DMS114 treated with DMSO at 0.1 percent for 48 hours (cell line): Measurements from ENCODE around the gene GARIN5B.

Source experiments
- DNase-seq: peaks from one replicate; lab custom pipeline; 2025; ENCODE audit not compliant: unreplicated experiment; lab: John Stamatoyannopoulos, UW

Gene GARIN5B

DNA sequence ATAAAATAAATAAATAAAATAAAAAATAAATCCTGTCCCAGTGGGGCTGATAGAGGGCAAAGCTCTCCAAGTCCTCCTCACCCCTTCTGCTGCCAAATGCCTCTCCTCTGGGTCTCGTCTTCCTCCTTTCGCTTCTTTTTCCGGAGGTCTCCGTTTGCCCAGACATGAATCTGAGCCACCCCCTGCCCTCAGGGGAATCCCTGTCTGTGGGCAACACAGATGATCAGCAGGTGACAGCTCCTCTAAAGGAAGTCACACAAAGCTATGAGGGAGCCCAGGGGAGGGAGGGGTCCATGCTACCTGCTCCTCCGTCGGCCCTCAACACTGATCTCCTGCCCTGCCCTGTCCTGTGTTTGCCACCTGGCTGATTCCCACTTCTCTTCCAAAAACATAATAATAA, 38.4 kb downstream of the GARIN5B start:
- no peak for DNase-seq

GRCh38 chr19:55322204-55322885, 40.7 kb downstream of the GARIN5B start:
- DNase-seq, result no peak

GRCh38 chr19:55321466-55322137, 41.5 kb downstream of the GARIN5B start:
- no peak for DNase-seq

- DNase-seq, result no peak
Measured at GRCh38 chr19:55320844-55321419, 42.1 kb downstream of the GARIN5B start.

- peak; percentile 59 for DNase-seq
Measured at GRCh38 chr19:55319785-55320184, 43.3 kb downstream of the GARIN5B start.

- DNase-seq, result no peak
Measured at GRCh38 chr19:55316646-55317045, 46.4 kb downstream of the GARIN5B start.

GRCh38 chr19:55315956-55316525, 47.0 kb downstream of the GARIN5B start:
- no peak for DNase-seq

DNA sequence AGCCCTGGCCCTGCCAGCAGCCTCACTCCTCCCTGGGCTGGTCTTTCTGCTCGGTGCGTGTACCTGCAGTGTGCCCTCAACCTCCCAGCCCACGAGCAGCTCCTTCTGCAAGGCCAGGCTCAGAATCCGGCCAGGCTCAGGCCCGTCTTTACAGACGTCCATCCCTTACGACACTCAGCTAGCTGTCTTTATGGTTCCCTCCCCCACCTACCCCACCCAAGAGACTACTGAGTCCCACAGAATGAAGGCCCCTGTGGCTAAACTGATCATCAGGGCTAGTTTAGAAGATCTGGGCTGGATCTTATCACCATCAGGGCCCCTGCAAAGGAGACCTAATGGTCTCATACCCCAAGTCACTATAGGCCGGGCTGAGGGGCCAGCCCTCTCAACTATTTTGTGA, 48.7 kb downstream of the GARIN5B start:
- DNase-seq, result no peak

- no peak for DNase-seq
Measured at GRCh38 chr19:55312621-55313512, 50.2 kb downstream of the GARIN5B start.

DNA sequence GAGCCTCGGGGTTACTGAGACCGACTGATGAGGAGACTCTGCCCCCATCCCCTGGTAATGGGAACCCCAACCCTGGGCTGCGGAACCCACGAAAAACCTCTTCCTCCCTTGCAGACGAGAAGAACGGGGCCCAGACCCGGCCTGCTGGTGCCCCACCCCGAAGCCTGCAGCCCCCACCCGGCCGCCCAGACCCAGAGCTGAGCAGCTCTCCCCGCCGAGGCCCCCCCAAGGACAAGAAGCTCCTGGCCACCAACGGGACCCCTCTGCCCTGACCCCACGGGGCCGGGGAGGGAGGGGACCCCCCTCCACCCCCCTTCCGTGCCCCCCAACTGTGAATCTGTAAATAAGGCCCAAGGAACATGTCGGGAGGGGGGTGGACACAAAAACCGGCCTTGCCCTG, 51.3 kb downstream of the GARIN5B start:
- DNase-seq, result no peak

DNA sequence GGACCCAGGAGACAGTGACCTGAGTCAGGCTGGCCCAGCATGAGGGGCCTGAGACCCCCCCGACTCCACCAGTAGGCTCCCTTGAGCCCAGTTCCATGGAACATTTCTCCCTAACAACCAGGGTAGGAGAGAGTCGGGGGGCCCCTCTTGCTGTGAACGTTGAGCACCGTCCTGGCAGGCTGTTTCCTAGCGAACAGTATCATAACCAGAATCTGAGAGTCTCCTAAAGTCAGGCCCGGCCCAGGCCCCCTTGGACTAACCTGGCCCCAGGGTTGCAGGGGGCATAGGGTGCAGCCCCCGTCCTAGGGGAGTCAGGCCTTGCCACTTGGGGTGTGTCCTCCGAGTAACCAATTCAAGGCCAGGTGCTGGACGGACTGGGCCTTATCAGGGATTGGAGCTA, 51.7 kb downstream of the GARIN5B start:
- no peak for DNase-seq

DNA sequence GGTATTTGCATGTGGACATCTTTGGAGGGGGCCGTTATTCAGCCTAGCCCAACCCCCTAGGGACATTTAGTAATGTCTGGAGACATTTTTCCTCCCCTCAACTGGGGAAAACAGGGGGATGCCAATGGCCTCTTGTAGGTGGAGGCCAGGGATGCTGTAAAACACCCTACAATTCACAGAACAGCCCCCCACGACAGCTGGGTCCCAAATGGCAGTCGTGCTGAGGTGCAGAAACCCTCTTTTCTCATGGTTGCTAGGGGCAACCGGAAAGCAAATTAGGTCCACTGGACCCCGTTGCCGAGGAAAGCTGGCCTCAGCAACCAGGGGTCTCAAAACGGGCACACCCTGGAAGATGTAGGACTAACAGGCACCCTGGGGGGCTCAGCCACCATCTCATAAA, 52.6 kb downstream of the GARIN5B start:
- DNase-seq, result no peak

DNA sequence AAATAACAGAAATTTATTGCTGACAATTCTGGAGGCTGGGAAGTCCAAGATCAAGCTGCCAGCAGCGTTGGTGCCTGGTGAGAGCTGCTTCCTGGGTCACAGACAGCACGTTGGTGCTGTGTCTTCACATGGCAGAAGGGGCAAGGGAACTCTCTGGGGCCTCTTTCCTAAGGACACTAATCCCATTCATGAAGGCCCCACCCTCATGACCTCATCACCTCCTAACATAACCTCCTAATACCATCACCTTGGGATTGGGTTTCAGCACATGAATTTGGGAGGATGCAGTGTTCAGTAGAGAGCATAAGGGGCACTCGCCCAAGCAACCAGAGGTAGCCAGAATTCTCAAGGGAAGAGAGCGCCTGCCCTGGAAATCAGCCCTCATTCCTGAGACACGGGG, 53.6 kb downstream of the GARIN5B start:
- no peak for DNase-seq

DNA sequence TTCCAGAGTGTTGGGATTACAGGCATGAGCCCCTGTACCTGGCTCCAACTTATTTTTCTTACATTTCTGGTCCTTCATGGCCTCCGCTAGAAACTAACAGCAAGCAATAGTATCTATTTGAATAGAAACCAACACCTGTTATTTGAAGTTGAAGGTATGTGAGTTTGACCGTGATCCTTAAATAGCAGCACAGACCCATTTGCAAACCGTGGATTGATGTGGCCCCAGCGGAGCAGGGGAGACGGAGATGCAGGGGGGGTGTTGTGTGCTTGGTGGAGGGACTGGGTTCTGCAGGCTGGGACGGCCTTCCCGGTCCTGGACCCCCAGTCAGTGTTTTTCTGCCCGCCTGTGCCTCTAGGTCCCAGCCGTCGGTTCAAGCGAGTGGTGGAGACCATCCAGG, 54.8 kb downstream of the GARIN5B start:
- no peak for DNase-seq

- no peak for DNase-seq
Measured at GRCh38 chr19:55306712-55307111, 56.3 kb downstream of the GARIN5B start.

GRCh38 chr19:55305983-55306562, 57.0 kb downstream of the GARIN5B start:
- DNase-seq, result no peak

DNA sequence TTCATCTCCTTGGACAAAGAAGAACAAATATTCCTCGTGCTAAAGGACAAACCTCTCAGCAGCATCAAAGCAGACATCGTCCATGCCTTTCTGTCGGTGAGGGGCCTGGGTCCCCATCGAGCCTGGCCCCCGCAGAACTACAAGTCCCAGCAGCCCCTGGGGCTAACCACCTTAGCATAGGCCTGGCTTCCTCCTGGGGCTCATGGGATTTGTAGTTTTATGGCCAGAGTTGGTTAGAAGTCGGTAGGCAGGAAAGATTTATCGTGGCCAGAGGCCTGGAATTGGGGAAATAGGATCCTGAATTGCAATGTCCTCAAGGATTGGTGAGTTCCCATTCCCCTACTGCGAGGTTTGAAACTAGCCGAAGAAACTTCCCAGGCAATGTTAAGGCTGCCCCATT, 57.6 kb downstream of the GARIN5B start:
- peak; percentile 31 for DNase-seq

DNA sequence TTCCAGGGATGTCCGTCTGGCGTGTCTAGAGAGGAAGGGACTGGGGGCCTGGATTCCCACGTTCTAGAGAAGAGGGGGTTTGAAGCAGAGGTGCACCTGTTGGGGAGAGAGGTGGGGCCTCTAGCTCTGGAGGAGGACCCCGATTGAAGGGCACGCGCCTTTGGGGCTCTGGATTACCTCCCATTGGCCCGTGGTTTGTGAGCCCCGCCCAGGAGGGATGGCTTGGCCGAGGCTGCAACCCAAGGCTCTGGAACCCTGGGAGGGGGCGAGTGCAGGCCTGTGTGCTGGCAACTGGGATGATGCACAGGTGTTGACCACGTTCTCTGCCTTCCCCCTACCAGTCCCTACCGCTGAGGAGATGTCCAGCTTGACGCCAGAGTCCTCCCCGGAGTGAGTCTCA, 58.1 kb downstream of the GARIN5B start:
- DNase-seq, result no peak
